H9 (cell line): ENCODE results near the gene SLC25A19. TPM values are rescaled to one million over a fixed set of nuclear protein-coding genes. Genes with fewer than 3 reads are reported as not detected.
"Not testable (repeated sequence)": the region's sequence is repeated elsewhere in the genome, so short reads cannot be mapped to it uniquely, and the experiment has no call there.

Experiments
- DNase-seq: peaks from one replicate; pipeline ENCODE4 v3.0.0-alpha.2; 2017
- H2AFZ ChIP-seq: one replicate; pipeline ENCODE4 v1.6.1; 2013; ENCODE audit warnings: mild to moderate bottlenecking, low read length, control low read depth, moderate library complexity
- H2AK5ac ChIP-seq: 2 replicates; pipeline ENCODE4 v1.6.1; 2013; ENCODE audit warnings: low read length, control low read depth, mixed read lengths; ENCODE audit not compliant: insufficient read length
- H2BK120ac ChIP-seq: one replicate; pipeline ENCODE4 v1.6.1; 2013; ENCODE audit warnings: low read depth, mild to moderate bottlenecking, low read length, control low read depth, inconsistent platforms; ENCODE audit not compliant: poor library complexity, severe bottlenecking
- H2BK12ac ChIP-seq: 2 replicates; pipeline ENCODE4 v1.6.1; 2013; ENCODE audit warnings: low read length, control low read depth, mixed read lengths, low read depth; ENCODE audit not compliant: insufficient read length
- H2BK15ac ChIP-seq: 2 replicates; pipeline ENCODE4 v1.6.1; 2013; ENCODE audit warnings: low read depth, low read length, control low read depth
- H2BK20ac ChIP-seq: one replicate; pipeline ENCODE4 v1.6.1; 2013; ENCODE audit warnings: low read depth, mild to moderate bottlenecking, low read length, control low read depth, inconsistent platforms; ENCODE audit not compliant: poor library complexity, severe bottlenecking
- H2BK5ac ChIP-seq: 2 replicates; pipeline ENCODE4 v1.6.1; 2013; ENCODE audit warnings: low read length, control low read depth, mixed read lengths; ENCODE audit not compliant: insufficient read length
- H3K14ac ChIP-seq: 2 replicates; pipeline ENCODE4 v1.6.1; 2013; ENCODE audit warnings: low read length, control low read depth; ENCODE audit not compliant: insufficient read depth
- H3K18ac ChIP-seq: 2 replicates; pipeline ENCODE4 v1.6.1; 2013; ENCODE audit warnings: low read depth, mild to moderate bottlenecking, mixed read lengths, low read length, control low read depth; ENCODE audit not compliant: insufficient read length
- H3K23ac ChIP-seq: 2 replicates; pipeline ENCODE4 v1.6.1; 2013; ENCODE audit warnings: low read length, control low read depth, mixed read lengths, low read depth; ENCODE audit not compliant: insufficient read length
- H3K23me2 ChIP-seq: 2 replicates; pipeline ENCODE4 v1.6.1; 2013; ENCODE audit warnings: low read depth, mild to moderate bottlenecking, mixed read lengths, low read length, control low read depth; ENCODE audit not compliant: insufficient read length, poor library complexity, severe bottlenecking
- H3K27ac ChIP-seq: 2 replicates; pipeline ENCODE4 v1.5.1; 2013; ENCODE audit warnings: low read length, control low read depth, mixed read lengths, low read depth; ENCODE audit not compliant: insufficient read length
- H3K27me3 ChIP-seq: 2 replicates; pipeline ENCODE4 v1.6.1; 2013; ENCODE audit warnings: low read length, control low read depth, inconsistent platforms; ENCODE audit not compliant: insufficient read depth
- H3K4ac ChIP-seq: 2 replicates; pipeline ENCODE4 v1.6.1; 2013; ENCODE audit warnings: low read depth, mild to moderate bottlenecking, control low read depth, inconsistent platforms, low read length, moderate library complexity
- H3K4me1 ChIP-seq: 2 replicates; pipeline ENCODE4 v1.6.1; 2013; ENCODE audit warnings: low read length, control low read depth, inconsistent platforms; ENCODE audit not compliant: insufficient read depth
- H3K4me2 ChIP-seq: 2 replicates; pipeline ENCODE4 v1.6.1; 2013; ENCODE audit warnings: low read length, control low read depth, mixed read lengths; ENCODE audit not compliant: insufficient read length, insufficient read depth
- H3K56ac ChIP-seq: 2 replicates; pipeline ENCODE4 v1.6.1; 2013; ENCODE audit warnings: low read depth, mild to moderate bottlenecking, mixed read lengths, low read length, control low read depth; ENCODE audit not compliant: insufficient read length
- H3K79me1 ChIP-seq: 2 replicates; pipeline ENCODE4 v1.6.1; 2013; ENCODE audit warnings: low read depth, mild to moderate bottlenecking, moderate library complexity, low read length, control low read depth, inconsistent platforms; ENCODE audit not compliant: insufficient read depth, poor library complexity, severe bottlenecking
- H3K79me2 ChIP-seq: 2 replicates; pipeline ENCODE4 v1.6.1; 2013; ENCODE audit warnings: low read length, control low read depth, inconsistent platforms; ENCODE audit not compliant: insufficient read depth
- H3K9ac ChIP-seq: 2 replicates; pipeline ENCODE4 v1.6.1; 2013; ENCODE audit warnings: low read length, control low read depth, mixed read lengths; ENCODE audit not compliant: insufficient read length; ENCODE audit errors: extremely low read depth
- H3K9me3 ChIP-seq: one replicate; pipeline ENCODE4 v1.6.1; 2013; ENCODE audit warnings: low read depth, low read length, inconsistent platforms; ENCODE audit not compliant: control insufficient read depth
- H3T11ph ChIP-seq: one replicate; pipeline ENCODE4 v1.6.1; 2013; ENCODE audit warnings: mild to moderate bottlenecking, low read length, control low read depth, inconsistent platforms
- H4K20me1 ChIP-seq: one replicate; pipeline ENCODE4 v1.6.1; 2013; ENCODE audit not compliant: control insufficient read depth, insufficient read length, insufficient read depth
- H4K5ac ChIP-seq: 2 replicates; pipeline ENCODE4 v1.6.1; 2013; ENCODE audit warnings: low read depth, mild to moderate bottlenecking, mixed read lengths, low read length, control low read depth; ENCODE audit not compliant: insufficient read length
- H4K8ac ChIP-seq: replicated peaks from 2 replicates; pipeline ENCODE4 v1.6.1; 2013; ENCODE audit warnings: low read length, control low read depth, mixed read lengths, low read depth; ENCODE audit not compliant: insufficient read length
- H4K91ac ChIP-seq: 2 replicates; pipeline ENCODE4 v1.6.1; 2013; ENCODE audit warnings: low read depth, mild to moderate bottlenecking, moderate library complexity, mixed read lengths, low read length, control low read depth; ENCODE audit not compliant: insufficient read length
- H3K27ac Mint-ChIP-seq, 3 experiments: 2 replicates in 2 of 3; 3 replicates in 1 of 3; pipeline ENCODE4 v1.8.0; 2020 to 2021; ENCODE audit warnings: mixed read lengths in 3 of 3, mild to moderate bottlenecking in 1 of 3, moderate library complexity in 1 of 3
- H3K27me3 Mint-ChIP-seq: 2 replicates; pipeline ENCODE4 v1.8.0; 2021; ENCODE audit warnings: low read depth, mild to moderate bottlenecking, moderate library complexity, mixed read lengths
- H3K36me3 Mint-ChIP-seq, 3 experiments: 2 replicates in 2 of 3; 3 replicates in 1 of 3; pipeline ENCODE4 v1.8.0; 2020 to 2021; ENCODE audit warnings: low read depth in 3 of 3, mixed read lengths in 3 of 3; ENCODE audit not compliant: insufficient read depth in 1 of 3
- H3K4me1 Mint-ChIP-seq, 2 experiments: 2 replicates each; pipeline ENCODE4 v1.8.0; 2020; ENCODE audit warnings: mixed read lengths in 2 of 2
- H3K4me3 Mint-ChIP-seq, 2 experiments: 2 replicates in 1 of 2; 3 replicates in 1 of 2; pipeline ENCODE4 v1.8.0; 2020 to 2021; ENCODE audit warnings: mild to moderate bottlenecking in 2 of 2, mixed read lengths in 2 of 2, moderate library complexity in 1 of 2
- H3K9me3 Mint-ChIP-seq, 2 experiments: 2 replicates in 1 of 2; 3 replicates in 1 of 2; pipeline ENCODE4 v1.8.0; 2020; ENCODE audit warnings: mild to moderate bottlenecking in 2 of 2, mixed read lengths in 2 of 2, moderate library complexity in 1 of 2
- WGBS: extraction: QIAGEN DNeasy Blood & Tissue Kit; methylation state at CpG from one replicate; pipeline ENCODE4 v1.1.7; 2013; ENCODE audit warnings: missing lambda C conversion rate, low lambda C conversion rate, mixed read lengths; ENCODE audit not compliant: insufficient read length; ENCODE audit errors: extremely low coverage; 5-methylcytosine and 5-hydroxymethylcytosine counted together
- total RNA-seq: library from RNA; stranded (reverse); gene quantifications from 2 replicates; pipeline ENCODE4 v1.2.1, GENCODE V29; 2021
- TF ChIP-seq, protein P1 (sequence below): fragments of 200-600 bp; sonication (generic); conservative IDR thresholded peaks from 3 replicates; pipeline ENCODE4 v1.8.0; 2021; ENCODE audit warnings: antibody characterized with exemption, mild to moderate bottlenecking

The SLC25A19 gene
- total RNA-seq, 1 experiment from 2014 or later = 24.2 TPM

DNA sequence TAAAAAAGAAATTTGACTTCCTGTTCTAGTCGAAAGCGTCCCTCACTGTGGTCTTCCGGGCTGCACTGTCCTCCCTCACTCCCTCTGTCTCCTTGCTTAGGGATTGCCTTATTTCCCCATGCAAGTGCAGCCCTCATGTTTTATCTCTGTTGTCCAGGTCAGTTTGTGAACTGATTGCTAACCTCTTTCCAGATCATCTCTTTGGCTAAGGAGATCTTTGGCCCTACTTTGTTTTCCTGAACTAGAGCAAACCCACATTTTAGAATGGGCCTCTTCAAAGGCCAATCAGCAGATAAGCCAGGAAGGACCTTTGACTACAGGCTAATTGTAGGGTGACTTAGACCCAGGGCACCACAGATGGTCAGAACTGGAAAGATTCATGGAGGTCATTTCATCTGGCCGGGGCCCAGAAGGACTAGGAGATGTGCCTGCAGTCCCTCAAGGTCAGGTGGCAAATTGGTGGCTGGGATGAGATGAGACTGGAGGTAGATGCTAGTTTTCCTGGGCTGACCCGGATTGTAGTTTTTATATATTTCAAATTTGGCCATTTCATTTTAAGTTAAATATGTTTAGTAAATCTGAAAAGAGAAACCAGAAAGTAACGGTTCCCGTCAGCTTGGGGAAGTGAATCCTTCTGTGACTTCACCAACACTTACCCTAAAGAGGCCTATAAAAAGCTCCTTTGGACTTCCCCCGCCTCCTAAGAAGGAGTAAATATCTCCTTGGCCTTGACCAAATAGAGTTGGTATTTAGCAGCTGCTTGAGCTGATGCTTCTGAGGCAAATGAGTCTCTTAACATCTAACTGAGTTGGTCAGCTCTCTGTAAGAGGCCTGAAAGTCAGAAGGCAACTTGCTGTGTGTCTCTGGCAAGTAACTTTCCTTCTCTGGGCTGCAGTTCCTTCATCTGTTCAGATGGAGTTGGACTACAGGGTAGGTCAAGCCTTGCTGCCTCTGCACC is 6.2 kb upstream of the SLC25A19 start:
- H3K23me2 ChIP-seq = no peaks in the 10 kb centered on the region
- no peaks in the 10 kb centered on the region for H3K9me3 Mint-ChIP-seq
- no peak overlapping the region for H3K14ac ChIP-seq
- no peak overlapping the region for H3K27ac ChIP-seq
- no peak overlapping the region for H4K91ac ChIP-seq
- H2AFZ ChIP-seq = no peak overlapping the region
- no peak overlapping the region for H3K4me3 Mint-ChIP-seq
- no peak overlapping the region for H2BK20ac ChIP-seq
- H3K56ac ChIP-seq = no peak overlapping the region
- no peaks in the 10 kb centered on the region for H3K27me3 ChIP-seq
- no peaks in the 10 kb centered on the region for H3K4me1 Mint-ChIP-seq
- DNase-seq = no peak
- H3K27ac Mint-ChIP-seq = no peak overlapping the region
- H3K4me1 ChIP-seq = no peaks in the 10 kb centered on the region
- no peak overlapping the region for H3K23ac ChIP-seq
- no peak overlapping the region for H3K4ac ChIP-seq
- H4K20me1 ChIP-seq = no peaks in the 10 kb centered on the region
- WGBS = no CpG with 5 or more reads among the region's 8 CpGs
- H3K79me2 ChIP-seq = no peaks in the 10 kb centered on the region
- no peak overlapping the region for H2BK120ac ChIP-seq
- TF ChIP-seq, protein P1, sequence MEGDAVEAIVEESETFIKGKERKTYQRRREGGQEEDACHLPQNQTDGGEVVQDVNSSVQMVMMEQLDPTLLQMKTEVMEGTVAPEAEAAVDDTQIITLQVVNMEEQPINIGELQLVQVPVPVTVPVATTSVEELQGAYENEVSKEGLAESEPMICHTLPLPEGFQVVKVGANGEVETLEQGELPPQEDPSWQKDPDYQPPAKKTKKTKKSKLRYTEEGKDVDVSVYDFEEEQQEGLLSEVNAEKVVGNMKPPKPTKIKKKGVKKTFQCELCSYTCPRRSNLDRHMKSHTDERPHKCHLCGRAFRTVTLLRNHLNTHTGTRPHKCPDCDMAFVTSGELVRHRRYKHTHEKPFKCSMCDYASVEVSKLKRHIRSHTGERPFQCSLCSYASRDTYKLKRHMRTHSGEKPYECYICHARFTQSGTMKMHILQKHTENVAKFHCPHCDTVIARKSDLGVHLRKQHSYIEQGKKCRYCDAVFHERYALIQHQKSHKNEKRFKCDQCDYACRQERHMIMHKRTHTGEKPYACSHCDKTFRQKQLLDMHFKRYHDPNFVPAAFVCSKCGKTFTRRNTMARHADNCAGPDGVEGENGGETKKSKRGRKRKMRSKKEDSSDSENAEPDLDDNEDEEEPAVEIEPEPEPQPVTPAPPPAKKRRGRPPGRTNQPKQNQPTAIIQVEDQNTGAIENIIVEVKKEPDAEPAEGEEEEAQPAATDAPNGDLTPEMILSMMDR = no peak
- no peaks in the 10 kb centered on the region for H3K27me3 Mint-ChIP-seq
- H4K8ac ChIP-seq = no peak overlapping the region
- H2BK15ac ChIP-seq = no peak overlapping the region
- H3K79me1 ChIP-seq = no peaks in the 10 kb centered on the region
- H3K9ac ChIP-seq = no peak overlapping the region
- H3T11ph ChIP-seq = no peak overlapping the region
- H2BK5ac ChIP-seq = no peak overlapping the region
- H2BK12ac ChIP-seq = no peak overlapping the region
- H2AK5ac ChIP-seq = no peak overlapping the region
- no peak overlapping the region for H3K4me2 ChIP-seq
- no peaks in the 10 kb centered on the region for H3K9me3 ChIP-seq
- H3K36me3 Mint-ChIP-seq = no peaks in the 10 kb centered on the region
- H3K18ac ChIP-seq = no peak overlapping the region
- no peak overlapping the region for H4K5ac ChIP-seq

DNA sequence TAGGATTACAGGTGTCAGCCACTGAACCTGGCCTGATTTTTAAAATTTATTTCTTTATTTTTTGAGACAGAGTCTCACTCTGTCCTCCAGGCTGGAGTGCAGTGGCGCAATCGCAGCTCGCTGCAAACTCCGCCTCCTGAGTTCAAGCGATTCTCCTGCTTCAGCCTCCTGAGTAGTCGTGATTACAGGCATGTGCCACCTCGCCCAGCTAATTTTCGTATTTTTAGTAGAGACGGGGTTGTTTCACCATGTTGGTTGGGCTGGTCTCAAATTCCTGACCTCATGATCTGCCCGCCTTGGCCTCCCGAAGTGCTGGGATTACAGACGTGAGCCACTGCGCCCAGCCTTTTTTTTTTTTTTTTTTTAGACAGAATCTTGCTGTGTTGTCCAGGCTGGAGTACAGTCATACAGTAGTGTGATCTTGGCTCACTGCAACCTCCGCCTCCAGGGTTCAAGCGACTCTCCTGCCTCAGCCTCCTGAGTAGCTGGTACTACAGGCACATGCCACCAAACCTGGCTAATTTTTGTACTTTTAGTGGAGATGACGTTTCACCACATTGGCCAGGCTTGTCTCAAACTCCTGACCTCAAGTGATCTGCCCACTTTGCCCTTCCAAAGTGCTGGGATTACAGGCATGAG is 3.7 kb upstream of the SLC25A19 start:
- H2BK15ac ChIP-seq, H3K56ac ChIP-seq, H3K27ac ChIP-seq, H3K79me1 ChIP-seq, DNase-seq, H3K9me3 Mint-ChIP-seq, H3K27me3 Mint-ChIP-seq, H2BK12ac ChIP-seq, H3K4me3 Mint-ChIP-seq, H3K23me2 ChIP-seq, H4K5ac ChIP-seq, H2BK120ac ChIP-seq, H2AK5ac ChIP-seq, H3K23ac ChIP-seq, H3K18ac ChIP-seq, H3K9me3 ChIP-seq, H2BK5ac ChIP-seq, H3K9ac ChIP-seq, H3K79me2 ChIP-seq, H3K27ac Mint-ChIP-seq, H3K27me3 ChIP-seq, H3K4me1 Mint-ChIP-seq, H3K14ac ChIP-seq, H3K4me1 ChIP-seq, H2AFZ ChIP-seq, H3T11ph ChIP-seq, H4K91ac ChIP-seq, H3K4me2 ChIP-seq, H3K36me3 Mint-ChIP-seq, H4K8ac ChIP-seq, H2BK20ac ChIP-seq, H3K4ac ChIP-seq, H4K20me1 ChIP-seq: not testable (repeated sequence)
- WGBS = no CpG with 5 or more reads among the region's 16 CpGs
